Pulmonary artery endothelial cell (primary cell): ENCODE measurements around the gene KCNRG. TPM values are rescaled to one million over a fixed set of nuclear protein-coding genes. Genes with fewer than 3 reads are reported as not detected.
A peak's percentile ranks its signal among the peaks of the same experiment; 100 is the strongest.
"Not testable (repeated sequence)": the region's sequence is repeated elsewhere in the genome, so short reads cannot be mapped to it uniquely, and the experiment has no call there.

Experiments
- DNase-seq: peaks from one replicate; pipeline ENCODE4 v3.0.0-alpha.2; 2011; ENCODE audit warnings: low read depth, low spot score
- total RNA-seq: library from RNA; depleted of rRNA; stranded (reverse); fragments of >200 nt; gene quantifications from 2 replicates; pipeline ENCODE4 v1.2.3, GENCODE V29; 2014

The KCNRG gene, protein sequence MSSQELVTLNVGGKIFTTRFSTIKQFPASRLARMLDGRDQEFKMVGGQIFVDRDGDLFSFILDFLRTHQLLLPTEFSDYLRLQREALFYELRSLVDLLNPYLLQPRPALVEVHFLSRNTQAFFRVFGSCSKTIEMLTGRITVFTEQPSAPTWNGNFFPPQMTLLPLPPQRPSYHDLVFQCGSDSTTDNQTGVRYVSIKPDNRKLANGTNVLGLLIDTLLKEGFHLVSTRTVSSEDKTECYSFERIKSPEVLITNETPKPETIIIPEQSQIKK
- 4.7 and 8.1 TPM in 2 replicates for total RNA-seq

DNA sequence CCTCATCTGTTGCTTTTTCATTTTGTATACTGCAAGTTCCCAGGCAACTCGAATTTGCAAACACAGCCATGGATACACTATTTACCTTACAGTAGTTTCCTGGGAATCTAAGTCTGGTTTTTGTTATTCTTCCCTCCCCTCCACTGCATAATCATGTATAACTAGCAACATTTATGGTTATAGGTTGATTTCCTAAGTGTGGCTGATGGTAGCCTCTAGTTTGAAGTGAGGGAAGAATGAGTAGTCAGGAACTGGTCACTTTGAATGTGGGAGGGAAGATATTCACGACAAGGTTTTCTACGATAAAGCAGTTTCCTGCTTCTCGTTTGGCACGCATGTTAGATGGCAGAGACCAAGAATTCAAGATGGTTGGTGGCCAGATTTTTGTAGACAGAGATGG is at the start of gene KCNRG:
TSS of gene KCNRG (plus strand) at position 187 of the 400 bp plus-strand sequence. CDS start at position 237, 50 bp downstream.
- no peak for DNase-seq

DNA sequence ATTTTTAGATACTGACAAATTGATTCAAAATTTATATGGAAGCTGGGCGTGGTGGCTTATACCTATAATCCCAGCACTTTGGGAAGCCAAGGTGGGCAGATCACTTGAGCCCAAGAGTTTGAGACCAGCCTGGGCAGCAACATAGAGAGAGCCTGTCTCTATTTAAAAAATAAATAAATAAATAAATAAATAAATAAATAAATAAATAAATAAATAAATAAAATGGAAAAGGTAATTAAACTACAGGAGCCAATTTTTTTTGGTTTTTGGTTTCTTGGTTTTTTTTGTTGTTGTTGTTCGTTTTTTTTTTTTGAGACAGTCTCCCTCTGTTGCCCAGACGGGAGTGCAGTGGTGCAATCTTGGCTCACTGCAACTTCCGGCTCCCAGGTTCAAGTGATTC is 47.8 kb upstream of the KCNRG start:
- no peak for DNase-seq

DNA sequence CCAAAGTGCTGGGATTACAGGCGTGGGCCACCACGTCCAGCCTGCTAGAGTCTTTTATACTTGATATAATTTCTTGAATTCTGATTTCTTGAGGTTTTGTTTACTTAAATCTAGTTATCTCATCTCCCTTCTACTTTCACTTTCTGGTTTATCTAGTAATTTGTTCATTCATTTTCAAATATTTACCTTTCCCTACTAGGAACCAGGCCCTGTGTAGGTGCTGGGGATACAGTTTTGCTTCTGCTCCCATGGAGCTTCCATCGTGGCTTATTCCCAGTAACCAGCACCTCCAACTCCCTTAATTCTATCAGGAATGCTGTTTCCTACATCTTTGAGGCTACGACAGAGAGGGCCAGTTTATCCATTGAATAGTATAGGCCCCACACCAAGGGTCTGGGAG is 42.5 kb upstream of the KCNRG start:
- no peak for DNase-seq

DNA sequence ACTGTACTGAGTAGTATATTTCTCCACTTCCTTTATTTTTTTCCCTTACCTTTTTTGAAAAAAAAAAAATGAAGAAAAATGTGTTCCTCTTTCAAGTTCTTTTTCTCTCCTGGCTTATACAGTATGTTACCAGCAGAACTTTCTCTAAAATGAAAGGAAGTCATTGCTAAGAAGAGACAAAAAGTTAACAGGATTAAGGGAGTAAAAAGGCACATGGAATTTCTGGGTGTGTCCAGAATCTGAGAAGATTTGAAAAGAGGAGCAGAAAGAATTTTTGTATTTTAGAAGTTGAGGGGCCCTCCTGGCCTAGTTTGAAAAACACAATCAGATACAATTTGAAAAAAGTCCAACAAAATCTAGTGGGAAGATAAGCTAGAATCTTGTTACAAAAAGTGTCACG is 39.4 kb upstream of the KCNRG start:
- DNase-seq, result no peak

DNA sequence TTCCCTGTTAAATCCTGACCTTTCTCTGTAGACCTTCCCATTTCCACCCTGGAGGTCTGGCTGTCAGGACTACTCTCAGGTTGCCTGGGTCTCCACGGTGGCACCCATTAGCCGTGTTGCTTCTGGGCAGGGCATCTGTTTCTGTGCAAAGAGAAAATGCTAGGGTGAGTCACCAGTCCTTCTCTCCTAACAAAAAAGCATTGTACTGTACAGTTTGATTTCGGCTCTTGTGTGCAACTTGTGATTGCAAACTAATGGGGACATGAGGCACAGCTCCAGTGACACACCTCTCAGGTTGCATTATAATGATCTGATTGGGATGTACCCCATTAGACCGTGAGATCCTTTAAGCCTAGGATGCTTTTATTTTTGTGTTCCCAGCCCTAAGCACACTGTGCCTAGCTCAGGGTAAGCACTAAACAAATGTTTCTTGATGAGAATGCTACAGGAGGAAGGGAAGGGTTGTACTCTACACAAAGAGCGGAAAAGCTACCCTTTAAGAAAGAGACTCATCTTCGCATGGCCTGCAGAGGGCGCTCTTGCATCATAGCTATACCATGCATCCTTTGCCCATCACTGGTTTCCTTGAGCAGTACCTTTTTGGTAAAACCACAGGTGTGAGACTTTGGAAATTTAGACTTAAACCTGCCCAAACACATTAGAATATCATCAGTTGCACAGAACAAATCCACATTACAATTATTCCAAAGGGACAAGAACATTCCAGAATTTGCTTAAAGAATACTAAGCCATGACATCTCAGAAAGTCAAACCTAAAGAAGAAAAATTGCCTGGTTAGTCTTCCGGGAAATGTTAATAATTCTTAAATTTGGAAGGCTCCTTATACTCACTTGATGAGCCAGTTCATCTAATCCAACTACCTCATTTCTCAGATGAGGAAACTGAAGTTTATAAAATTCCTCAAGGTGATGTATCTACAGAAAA is 38.7 kb upstream of the KCNRG start:
- peak; percentile 49 for DNase-seq

DNA sequence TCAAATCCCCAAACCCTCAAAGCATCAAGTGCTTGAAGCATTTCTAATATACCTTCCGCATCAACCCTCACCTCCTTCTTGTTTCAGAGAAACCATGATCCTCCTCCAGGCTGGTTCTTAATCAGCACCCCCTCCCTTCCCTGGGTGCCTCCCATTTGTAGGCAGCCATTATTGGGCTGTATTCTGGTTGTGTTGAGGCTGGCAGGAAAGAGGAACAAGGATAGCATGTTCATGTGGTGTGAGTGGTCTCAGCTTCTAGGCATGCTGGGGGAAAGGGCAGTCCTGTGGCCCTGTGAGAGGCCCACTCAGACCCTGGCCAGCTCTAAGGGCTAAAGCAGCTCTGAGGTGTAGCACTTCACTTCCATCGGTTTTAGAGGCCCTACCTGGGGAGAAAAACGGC is 37.3 kb upstream of the KCNRG start:
- DNase-seq, result no peak

DNA sequence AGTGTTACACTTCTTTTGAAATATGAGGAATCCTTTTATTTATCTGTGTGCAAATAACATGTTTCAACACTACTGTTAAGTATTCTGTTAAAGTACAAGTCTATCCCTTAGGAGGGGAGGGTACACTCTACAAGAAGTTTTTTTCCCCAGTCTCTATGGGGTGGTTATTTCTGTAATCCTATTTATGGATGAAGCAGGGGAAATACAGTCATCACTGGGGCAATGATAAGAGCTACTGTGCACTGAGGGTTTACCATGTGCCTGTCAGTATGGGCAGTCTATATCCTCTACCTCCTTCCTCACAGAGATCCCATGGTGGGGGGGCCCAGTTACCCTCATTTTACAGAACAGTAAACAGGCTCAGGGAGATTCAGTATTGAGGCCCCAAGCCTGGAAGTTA is 35.0 kb upstream of the KCNRG start:
- DNase-seq, result no peak

DNA sequence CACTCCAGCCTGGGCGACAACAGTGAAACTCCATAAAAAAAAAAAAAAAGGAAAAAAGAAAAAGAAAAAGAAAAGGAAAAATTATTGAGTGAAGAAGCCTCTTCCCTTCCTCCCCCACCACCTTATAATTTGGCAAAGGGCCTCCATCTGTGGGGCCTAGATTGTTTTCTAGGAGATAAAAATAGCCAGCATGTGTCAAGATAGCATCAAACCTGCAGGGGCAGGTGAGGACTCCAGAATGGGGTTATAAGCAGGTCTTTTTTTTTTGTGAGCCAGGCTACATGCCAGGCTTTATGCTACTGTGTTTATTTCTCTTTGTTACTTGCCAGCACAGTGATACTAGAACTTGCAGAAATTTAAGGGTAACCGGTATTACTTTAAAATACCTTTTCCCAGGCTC is 30.1 kb upstream of the KCNRG start:
- DNase-seq, result no peak

DNA sequence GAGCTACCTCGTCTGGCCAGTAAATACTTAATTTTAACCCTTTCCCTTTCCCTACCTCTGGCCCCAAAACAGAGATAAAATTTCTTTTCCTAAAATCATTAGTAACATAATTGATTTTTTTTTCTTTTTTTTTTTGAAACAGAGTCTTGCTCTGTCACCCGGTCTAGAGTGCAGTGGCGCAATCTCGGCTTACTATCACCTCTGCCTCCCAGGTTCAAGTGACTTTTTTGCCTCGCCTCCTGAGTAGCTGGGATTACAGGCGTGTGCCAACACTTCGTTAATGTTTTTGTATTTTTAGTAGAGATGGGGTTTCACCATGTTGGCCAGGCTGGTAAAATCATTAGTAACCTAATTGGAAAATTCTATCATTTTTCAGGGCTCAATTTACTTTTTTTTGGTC is 28.8 kb upstream of the KCNRG start:
- DNase-seq, result no peak

DNA sequence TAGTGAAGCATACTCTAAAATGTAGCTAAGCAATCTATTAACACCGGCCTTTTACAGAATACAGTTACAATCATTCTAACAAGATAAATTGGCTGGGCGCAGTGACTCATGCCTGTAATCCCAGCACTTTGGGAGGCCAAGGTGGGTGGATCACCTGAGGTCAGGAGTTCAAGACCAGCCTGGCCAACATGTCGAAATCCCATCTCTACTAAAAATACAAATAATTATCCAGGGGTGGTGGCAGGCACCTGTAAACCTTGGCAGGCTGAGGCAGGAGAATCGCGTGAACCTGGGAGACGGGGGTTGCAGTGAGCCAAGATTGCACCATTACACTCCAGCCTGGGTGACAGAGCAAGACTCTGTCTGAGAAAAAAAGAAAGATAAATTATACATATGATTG is 24.6 kb upstream of the KCNRG start:
- not testable (repeated sequence) for DNase-seq

DNA sequence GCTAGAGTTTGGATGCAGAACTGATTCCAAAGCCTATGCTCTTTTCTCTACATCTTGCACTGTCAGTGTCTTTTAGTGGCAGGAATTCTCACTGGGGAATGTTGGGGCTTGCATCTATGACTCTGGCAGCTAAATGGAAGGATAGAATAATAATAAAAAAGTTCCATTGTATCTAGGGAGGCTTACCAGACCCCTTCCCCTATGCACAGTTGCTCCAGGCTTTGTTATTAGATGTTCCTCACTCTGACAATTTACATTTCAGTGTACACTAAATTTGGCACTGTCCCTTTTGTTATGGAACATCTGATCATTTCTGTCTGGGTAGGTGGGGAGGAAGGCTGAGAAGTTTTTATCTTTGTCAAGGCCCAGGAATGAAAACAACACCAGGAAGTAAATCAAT is 22.1 kb upstream of the KCNRG start:
- DNase-seq, result no peak

DNA sequence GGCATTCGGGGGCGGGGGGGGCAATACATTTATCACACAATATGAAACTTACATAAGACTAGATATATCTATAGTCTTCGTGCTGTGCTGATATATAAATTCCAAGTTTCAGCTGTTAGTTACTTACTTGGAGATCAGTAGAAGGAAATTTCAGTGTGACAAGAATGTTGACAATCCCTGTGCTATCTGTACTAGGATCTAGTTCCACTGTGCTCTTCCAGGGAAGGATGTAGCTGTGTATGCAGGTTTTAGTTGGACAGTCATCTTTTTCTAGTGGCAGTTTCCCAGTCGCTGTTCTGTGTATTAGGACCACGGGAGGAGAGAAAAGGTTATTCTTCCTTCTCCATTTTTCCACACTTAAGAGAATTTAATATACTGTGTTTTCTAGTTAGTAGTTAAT is 21.6 kb upstream of the KCNRG start:
- DNase-seq, result no peak

DNA sequence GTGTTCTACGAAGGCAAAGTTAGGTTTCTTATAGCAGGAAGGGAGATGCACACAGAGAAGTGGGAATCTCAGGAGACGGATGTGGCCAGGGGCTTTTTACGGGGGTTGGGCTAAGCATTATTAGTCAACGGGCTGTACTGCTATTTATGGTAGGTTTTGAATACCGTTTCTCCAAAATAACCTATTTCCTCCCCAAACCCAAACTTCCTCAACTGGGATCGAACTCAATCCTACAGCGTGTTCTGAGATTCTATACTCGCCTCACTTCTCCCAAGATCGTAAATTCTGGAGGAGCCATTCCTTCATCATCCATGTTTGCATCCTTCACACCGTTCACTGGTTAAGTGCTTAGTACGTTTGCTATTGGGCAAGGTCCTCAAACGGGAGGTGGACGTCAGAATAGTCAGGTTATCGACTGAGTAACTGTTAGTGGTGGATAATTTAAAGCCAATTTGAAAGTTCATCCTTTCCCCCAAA is 19.6 kb upstream of the KCNRG start:
- no peak for DNase-seq

DNA sequence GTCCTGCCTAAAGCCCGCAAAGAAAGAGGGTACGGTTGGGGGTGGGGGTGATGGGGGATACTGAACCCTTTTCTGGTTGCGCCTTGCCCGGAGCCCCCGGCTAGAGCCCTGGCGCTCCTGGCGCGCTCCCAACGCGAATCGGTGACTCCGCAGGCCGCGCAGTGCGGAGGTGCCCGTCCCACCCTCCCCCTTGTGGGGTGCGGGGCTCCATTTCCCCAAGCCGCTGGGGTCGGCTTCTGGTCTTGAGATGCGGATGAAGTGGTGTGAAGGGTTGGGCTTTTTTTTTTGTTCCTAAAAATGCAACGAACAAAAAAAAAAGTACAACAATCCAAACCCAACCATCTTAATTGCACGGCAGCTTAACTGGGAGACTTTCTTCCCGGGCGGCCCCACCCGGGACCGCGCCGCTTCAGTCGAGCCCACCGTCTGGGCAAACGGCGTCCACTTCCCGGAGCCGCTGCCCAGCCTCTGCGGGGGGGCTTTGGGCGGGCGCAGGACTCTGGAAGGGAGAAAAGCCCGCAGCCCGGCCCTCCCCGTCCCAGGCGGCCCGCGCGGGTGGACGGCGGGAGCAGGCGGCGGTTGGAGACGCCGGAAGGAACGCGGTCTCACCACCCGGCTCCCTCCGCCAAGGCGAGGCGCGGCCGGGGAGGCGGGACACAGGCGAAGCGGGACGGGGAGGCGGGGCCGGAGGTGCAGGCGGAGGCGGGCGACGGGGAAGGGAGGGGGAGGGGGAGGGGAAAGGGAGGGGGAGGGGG is 18.9 kb upstream of the KCNRG start:
- DNase-seq, result peak; percentile 74

DNA sequence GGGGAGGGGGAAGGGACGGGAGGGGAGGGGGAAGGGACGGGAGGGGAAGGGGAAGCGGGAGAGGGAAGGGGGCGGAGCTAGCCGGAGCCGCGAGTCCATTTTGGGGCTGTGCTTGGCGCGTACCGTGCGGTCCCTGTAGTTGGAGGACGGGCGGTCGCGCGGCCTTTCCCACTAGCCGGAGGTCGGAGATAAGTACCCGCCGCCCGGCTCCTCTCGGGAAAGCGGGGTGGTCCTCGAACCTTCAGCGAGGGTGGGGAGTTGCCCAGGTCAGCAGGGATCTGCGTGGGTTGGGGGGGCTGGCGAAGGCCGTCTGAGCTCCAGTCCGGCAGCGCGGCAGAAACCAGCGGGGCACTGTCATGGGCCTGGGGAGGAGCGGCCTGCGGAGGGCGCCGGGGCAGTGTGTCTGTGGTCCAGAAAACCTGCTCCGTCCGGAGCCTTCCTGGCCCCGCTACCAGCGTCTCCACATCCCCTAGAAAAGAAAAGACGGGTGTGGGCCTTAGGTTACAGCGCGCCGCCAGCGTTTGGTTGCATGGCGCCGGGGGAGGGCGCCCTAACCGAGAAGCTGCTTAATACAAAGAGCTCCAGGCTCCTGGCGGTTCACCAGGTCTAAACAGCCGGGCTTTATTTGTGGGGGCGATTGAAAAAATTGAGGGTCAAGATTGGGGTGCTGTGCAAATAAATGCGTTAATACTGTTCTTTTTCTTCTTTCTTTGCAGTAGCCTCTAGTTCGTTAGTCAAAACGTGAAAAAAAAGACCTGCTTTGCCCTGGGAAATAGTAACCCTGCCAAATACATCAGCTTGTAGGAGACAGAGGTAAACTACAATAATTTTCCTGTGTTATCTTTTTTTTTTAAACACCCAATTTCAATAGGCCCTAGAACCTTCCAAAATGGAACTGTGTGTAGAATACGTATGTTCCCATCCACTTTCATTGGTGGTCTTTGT is 18.0 kb upstream of the KCNRG start, which contains the start of gene TRIM13:
TSS of gene TRIM13 (plus strand) at position 92 of the 945 bp plus-strand sequence. CDS start 14,899 bp downstream, outside the sequence.
- DNase-seq, result peak; percentile 76

DNA sequence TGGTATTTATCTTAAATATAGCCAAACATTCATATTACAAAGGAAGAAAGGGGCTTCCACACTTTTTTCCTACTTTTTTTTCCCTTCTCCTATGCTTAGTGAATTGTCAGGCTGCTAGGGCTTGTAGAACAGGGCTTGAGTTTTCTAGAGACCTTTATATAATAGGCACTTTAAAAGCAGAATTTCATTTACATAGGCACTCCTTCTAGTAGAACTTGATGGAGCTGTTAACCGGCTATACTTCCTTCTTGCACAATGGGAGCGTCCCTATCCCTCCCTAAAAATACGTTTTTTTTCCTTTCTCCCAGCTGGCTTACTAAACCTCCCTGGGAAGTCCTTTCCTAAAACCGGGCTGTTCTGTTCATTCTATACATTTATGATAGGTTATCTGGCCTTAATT is 17.3 kb upstream of the KCNRG start:
- DNase-seq, result no peak

DNA sequence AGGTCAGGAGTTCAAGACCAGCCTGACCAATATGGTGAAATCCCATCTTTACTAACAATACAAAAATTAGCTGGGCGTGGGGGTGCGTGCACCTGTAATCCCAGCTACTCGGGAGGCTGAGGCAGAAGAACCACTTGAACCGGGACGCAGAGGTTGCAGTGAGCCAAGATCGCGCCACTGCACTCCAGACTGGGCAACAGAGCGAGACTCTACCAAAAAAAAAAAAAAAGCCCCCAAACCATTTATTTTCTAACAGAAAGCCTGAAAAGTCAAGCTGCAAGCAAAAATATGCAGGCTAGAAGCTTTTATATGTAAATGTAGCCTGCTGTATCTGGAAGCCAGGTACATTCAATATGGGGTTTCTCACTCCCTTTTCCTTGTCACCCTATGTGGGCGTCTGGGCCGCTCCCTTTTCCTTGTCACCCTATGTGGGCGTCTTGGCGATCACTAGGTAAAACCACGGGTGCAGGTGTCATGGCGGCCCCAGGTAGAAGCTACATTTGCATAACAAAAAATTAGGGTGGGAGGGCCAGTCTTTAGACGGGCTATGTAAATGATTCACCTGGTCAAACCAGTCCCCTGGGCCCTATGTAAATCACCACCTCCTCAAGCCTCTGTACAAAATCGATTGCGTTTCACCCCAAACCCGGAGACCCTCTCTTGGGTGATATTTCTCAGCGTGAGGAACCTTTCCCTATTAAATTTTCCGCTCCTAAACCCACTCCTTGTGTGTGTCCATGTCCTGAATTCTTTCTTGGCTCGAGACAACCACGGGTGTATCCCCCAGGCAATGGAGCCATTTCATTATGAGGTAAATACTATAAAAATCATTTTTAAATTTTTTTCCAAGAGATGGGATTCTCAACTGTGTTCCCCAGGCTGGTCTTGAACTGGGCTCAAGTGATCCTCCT is 16.3 kb upstream of the KCNRG start:
- no peak for DNase-seq

DNA sequence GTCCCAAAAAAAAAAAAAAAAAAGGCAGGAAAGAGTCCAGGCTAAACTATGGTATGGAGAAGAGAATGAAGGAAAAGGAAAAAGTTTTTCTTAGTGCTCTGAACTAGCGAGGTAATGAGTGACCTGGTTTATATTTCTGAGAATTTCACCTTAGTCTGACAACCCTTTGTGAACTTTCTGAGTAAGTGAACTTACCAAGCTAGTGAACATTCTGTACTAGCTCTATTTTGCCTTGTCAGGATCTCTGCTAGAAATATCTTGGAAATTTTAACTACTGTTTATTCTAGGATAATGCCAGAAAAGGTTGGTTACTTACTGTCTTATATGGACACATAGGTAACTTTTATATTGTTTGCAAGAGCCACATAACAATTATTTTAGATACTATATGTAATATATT is 14.0 kb upstream of the KCNRG start:
- DNase-seq, result no peak

DNA sequence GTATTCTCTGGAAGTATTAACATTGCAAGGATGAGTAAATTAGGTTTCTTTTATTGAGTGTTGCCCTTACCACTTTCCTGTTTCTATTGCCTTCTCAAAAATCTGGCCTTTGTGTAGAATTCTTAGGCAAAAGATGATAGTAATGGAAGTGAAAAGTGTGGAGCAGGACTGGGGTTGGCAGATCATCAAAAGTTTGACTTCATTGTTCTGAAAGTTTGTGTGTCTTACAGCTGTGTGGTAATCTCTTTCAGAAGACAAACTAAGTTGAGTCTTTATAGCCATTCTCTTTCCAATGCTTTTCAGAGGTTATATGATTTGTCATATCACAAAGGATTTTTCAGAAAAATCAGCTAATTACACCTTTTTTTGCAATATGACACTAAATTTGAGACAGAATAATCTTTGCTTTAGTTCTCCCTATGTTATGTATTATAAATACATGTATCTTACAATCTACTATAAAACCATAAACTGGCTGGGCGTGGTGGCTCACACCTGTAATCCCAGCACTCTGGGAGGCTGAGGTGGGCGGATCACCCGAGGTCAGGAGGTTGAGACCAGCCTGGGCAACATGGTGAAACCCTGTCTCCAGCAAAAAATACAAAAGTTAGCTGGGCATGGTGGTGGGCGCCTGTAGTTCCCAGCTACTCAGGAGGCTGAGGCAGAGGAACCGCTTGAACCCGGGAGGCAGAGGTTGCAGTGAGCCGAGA is 8.7 kb upstream of the KCNRG start:
- DNase-seq, result no peak
